SJSA1 (cell line): ENCODE measurements around the gene KRTAP10-12. TPM values are rescaled to one million over a fixed set of nuclear protein-coding genes. Genes with fewer than 3 reads are reported as not detected.

Experiments
- DNase-seq, 2 experiments: peaks; one replicate each; pipeline ENCODE4 v3.0.0-alpha.2; 2015 to 2020; ENCODE audit warnings: low spot score in 2 of 2, low read depth in 1 of 2
- H3K27ac ChIP-seq: fragments of 250-450 bp; sonication (Bioruptor Pico); 2 replicates; pipeline ENCODE4 v1.5.1; 2020; ENCODE audit warnings: mild to moderate bottlenecking, moderate library complexity
- H3K27me3 ChIP-seq: fragments of 250-450 bp; sonication (Bioruptor Pico); replicated peaks from 2 replicates; pipeline ENCODE4 v1.5.1; 2020; ENCODE audit warnings: mild to moderate bottlenecking, moderate library complexity
- H3K36me3 ChIP-seq: fragments of 250-450 bp; sonication (Bioruptor Pico); 2 replicates; pipeline ENCODE4 v1.5.1; 2020; ENCODE audit warnings: mild to moderate bottlenecking
- H3K4me1 ChIP-seq: fragments of 250-450 bp; sonication (Bioruptor Pico); replicated peaks from 2 replicates; pipeline ENCODE4 v1.6.1; 2021; ENCODE audit warnings: mild to moderate bottlenecking
- H3K4me3 ChIP-seq: fragments of 250-450 bp; sonication (Bioruptor Pico); 2 replicates; pipeline ENCODE4 v1.5.1; 2020; ENCODE audit warnings: mild to moderate bottlenecking
- H3K9me3 ChIP-seq: fragments of 250-450 bp; sonication (Bioruptor Pico); replicated peaks from 2 replicates; pipeline ENCODE4 v1.5.1; 2020; ENCODE audit warnings: mild to moderate bottlenecking
- total RNA-seq: library from RNA; depleted of rRNA; stranded (reverse); fragments of >200 nt; shearing (Covaris generic); gene quantifications from 2 replicates; pipeline ENCODE4 v1.2.3, GENCODE V29; 2014

The KRTAP10-12 gene
- total RNA-seq, 1 experiment from 2014 or later = not detected

- H3K27ac ChIP-seq = no peak overlapping the region
- peak in 1 of 2 experiments; percentile 45 for DNase-seq
- H3K4me3 ChIP-seq = no peak overlapping the region
- peaks cover 35% of the 10 kb centered on the region for H3K27me3 ChIP-seq
- H3K36me3 ChIP-seq = no peaks in the 10 kb centered on the region
- H3K9me3 ChIP-seq = no peaks in the 10 kb centered on the region
- no peaks in the 10 kb centered on the region for H3K4me1 ChIP-seq
Observed at GRCh38 chr21:44706706-44707581, 10.0 kb downstream of the KRTAP10-12 start.

- no peak overlapping the region for H3K4me3 ChIP-seq
- no peak for DNase-seq
- H3K27me3 ChIP-seq = peaks cover 43% of the 10 kb centered on the region
- H3K4me1 ChIP-seq = no peaks in the 10 kb centered on the region
- H3K36me3 ChIP-seq = no peaks in the 10 kb centered on the region
- no peak overlapping the region for H3K27ac ChIP-seq
- no peaks in the 10 kb centered on the region for H3K9me3 ChIP-seq
Observed at GRCh38 chr21:44708213-44708865, 11.4 kb downstream of the KRTAP10-12 start.

DNA sequence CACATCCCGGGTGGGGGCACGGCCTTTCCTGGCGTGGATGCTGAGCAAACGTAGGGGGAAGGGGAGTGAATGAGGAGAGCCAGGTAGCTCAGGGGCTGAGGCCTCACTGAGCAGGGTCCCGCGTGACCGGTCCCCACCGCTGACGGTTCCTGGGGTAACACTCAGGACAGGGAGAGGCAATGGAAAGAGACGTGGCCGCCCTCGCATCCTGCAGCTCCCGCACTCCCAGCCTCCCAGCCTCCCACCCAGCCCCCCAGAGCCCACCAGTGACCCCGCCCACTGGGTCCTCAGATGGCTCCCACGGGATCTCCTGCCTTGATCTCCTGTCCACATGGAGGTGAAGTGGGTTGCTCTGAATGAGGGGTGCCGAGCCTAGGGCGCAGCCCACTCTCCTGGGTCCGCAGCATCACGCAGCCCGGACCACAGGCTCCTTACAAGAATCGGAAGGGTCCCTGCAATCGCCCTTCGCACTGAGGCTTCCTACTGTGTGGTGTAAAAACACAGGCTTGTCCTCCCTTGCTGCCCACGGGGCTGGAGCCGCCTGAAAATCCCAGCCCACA lies 12.0 kb downstream of the KRTAP10-12 start:
- Histone ChIP-seq H3K27me3 (peaks cover 44% of the 10 kb centered on the region), H3K36me3 (no peaks in the 10 kb centered on the region), H3K4me3 (no peak overlapping the region), H3K9me3 (no peaks in the 10 kb centered on the region), H3K4me1 (no peaks in the 10 kb centered on the region), H3K27ac (no peak overlapping the region)
- DNase-seq = peak in 1 of 2 experiments; percentile 40

DNA sequence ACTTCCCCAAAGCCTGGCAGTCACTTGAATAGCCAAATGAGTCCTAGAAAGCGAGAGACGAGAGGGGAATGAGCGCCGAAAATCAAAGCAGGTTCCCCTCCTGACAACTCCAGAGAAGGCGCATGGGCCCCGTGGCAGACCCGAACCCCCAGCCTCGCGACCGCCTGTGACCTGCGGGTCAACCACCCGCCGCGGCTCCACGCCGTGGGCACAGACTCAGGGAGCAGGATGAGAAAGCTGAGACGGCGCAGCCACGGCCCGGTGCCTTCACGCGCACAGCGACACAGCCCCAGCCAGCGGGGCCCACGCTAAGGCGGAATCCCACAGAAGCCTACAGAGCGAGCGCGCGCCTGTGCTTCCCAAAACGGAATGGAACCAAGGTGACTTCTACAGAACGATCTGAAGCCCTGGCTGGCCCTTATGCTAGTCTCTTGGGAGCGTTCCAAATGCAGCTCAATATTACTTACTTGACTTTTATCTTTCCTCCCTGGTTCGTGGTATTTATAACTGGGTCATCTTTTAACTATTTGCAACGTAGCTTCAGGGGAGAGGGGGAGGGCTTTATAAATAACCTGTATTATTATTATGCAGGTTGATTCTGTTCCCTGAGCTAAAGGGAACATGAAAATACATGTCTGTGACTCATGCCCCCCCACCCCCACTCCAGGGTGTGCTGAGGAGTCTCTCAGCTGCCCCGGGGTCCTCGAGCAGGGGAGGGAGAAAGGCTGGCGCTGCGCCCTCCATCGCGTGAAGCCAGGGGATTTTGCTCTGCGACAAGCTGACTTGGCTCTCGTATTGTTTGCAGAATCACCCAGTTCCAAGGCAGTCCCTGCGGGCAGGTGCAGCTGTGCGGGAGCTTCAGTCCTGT lies 12.7 kb downstream of the KRTAP10-12 start:
- H3K27ac ChIP-seq = no peak overlapping the region
- H3K27me3 ChIP-seq = peaks cover 48% of the 10 kb centered on the region
- H3K9me3 ChIP-seq = no peaks in the 10 kb centered on the region
- no peaks in the 10 kb centered on the region for H3K4me1 ChIP-seq
- no peak overlapping the region for H3K4me3 ChIP-seq
- no peaks in the 10 kb centered on the region for H3K36me3 ChIP-seq
- DNase-seq = peak in 1 of 2 experiments; percentile 41

GRCh38 chr21:44710294-44710665 lies 13.3 kb downstream of the KRTAP10-12 start:
- no peak overlapping the region for H3K27ac ChIP-seq
- no peaks in the 10 kb centered on the region for H3K9me3 ChIP-seq
- H3K27me3 ChIP-seq = peaks cover 54% of the 10 kb centered on the region
- no peak overlapping the region for H3K4me3 ChIP-seq
- DNase-seq = peak in 1 of 2 experiments; percentile 26
- H3K36me3 ChIP-seq = no peaks in the 10 kb centered on the region
- no peaks in the 10 kb centered on the region for H3K4me1 ChIP-seq

- no peak overlapping the region for H3K4me3 ChIP-seq
- H3K27ac ChIP-seq = no peak overlapping the region
- no peaks in the 10 kb centered on the region for H3K36me3 ChIP-seq
- H3K9me3 ChIP-seq = no peaks in the 10 kb centered on the region
- no peak for DNase-seq
- no peaks in the 10 kb centered on the region for H3K4me1 ChIP-seq
- H3K27me3 ChIP-seq = peaks cover 57% of the 10 kb centered on the region
Observed at GRCh38 chr21:44710756-44711326, 13.9 kb downstream of the KRTAP10-12 start.

GRCh38 chr21:44711327-44712202 lies 14.6 kb downstream of the KRTAP10-12 start, which contains the start of gene TSPEAR:
TSS of gene TSPEAR (minus strand) at chr21:44711572. CDS start at chr21:44711514, 58 bp downstream.
- H3K36me3 ChIP-seq = no peaks in the 10 kb centered on the region
- H3K4me3 ChIP-seq = no peak within 1 kb of the TSS
- peaks cover 57% of the 10 kb centered on the region for H3K27me3 ChIP-seq
- H3K4me1 ChIP-seq = no peaks in the 10 kb centered on the region
- DNase-seq = peak in 1 of 2 experiments; percentile 42
- no peak within 1 kb of the TSS for H3K27ac ChIP-seq
- H3K9me3 ChIP-seq = no peaks in the 10 kb centered on the region

GRCh38 chr21:44712203-44713028 lies 15.4 kb downstream of the KRTAP10-12 start:
- Histone ChIP-seq H3K27ac (no peak overlapping the region), H3K36me3 (no peaks in the 10 kb centered on the region), H3K4me3 (no peak overlapping the region), H3K9me3 (no peaks in the 10 kb centered on the region), H3K4me1 (no peaks in the 10 kb centered on the region), H3K27me3 (peaks cover 61% of the 10 kb centered on the region)
- DNase-seq = peak in 1 of 2 experiments; percentile 38

- Histone ChIP-seq H3K4me1 (no peaks in the 10 kb centered on the region), H3K4me3 (no peak overlapping the region), H3K27ac (no peak overlapping the region), H3K27me3 (peaks cover 66% of the 10 kb centered on the region), H3K9me3 (no peaks in the 10 kb centered on the region), H3K36me3 (no peaks in the 10 kb centered on the region)
- DNase-seq = peak in 1 of 2 experiments; percentile 38
Observed at GRCh38 chr21:44713130-44713529, 16.2 kb downstream of the KRTAP10-12 start.

GRCh38 chr21:44713846-44714245 lies 16.9 kb downstream of the KRTAP10-12 start:
- H3K4me1 ChIP-seq = no peaks in the 10 kb centered on the region
- DNase-seq = no peak
- peaks cover 67% of the 10 kb centered on the region for H3K27me3 ChIP-seq
- no peaks in the 10 kb centered on the region for H3K9me3 ChIP-seq
- H3K27ac ChIP-seq = no peak overlapping the region
- H3K36me3 ChIP-seq = no peaks in the 10 kb centered on the region
- no peak overlapping the region for H3K4me3 ChIP-seq

DNA sequence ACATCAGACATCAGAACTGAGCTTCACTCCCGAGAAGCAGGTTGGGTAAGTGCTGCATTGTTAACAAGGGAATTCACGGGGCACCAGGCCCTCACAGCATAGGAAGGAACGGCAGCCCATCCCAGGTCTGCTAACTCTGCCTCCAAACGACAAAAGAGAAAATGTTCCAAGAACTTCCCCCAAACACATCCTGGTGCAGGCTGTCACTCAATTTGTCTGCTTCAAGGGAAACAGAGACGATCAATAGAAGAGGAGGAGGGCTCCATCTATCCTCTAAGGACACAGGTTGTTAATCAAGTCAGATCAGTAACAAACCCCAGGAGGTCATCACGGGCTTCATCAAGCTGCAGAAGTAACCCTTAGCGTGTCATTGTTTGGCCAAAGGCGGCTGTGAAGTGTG lies 17.9 kb downstream of the KRTAP10-12 start:
- no peaks in the 10 kb centered on the region for H3K9me3 ChIP-seq
- H3K27ac ChIP-seq = no peak overlapping the region
- no peak for DNase-seq
- H3K36me3 ChIP-seq = no peaks in the 10 kb centered on the region
- H3K4me3 ChIP-seq = no peak overlapping the region
- peaks cover 61% of the 10 kb centered on the region for H3K27me3 ChIP-seq
- no peaks in the 10 kb centered on the region for H3K4me1 ChIP-seq

GRCh38 chr21:44716984-44717383 lies 20.0 kb downstream of the KRTAP10-12 start:
- Histone ChIP-seq H3K9me3 (no peaks in the 10 kb centered on the region), H3K27me3 (peaks cover 53% of the 10 kb centered on the region), H3K4me1 (no peaks in the 10 kb centered on the region), H3K36me3 (no peaks in the 10 kb centered on the region), H3K4me3 (no peak overlapping the region), H3K27ac (no peak overlapping the region)
- DNase-seq = no peak
